ENCODE results near the gene TGFB3.

TGFB3 gene

DNA sequence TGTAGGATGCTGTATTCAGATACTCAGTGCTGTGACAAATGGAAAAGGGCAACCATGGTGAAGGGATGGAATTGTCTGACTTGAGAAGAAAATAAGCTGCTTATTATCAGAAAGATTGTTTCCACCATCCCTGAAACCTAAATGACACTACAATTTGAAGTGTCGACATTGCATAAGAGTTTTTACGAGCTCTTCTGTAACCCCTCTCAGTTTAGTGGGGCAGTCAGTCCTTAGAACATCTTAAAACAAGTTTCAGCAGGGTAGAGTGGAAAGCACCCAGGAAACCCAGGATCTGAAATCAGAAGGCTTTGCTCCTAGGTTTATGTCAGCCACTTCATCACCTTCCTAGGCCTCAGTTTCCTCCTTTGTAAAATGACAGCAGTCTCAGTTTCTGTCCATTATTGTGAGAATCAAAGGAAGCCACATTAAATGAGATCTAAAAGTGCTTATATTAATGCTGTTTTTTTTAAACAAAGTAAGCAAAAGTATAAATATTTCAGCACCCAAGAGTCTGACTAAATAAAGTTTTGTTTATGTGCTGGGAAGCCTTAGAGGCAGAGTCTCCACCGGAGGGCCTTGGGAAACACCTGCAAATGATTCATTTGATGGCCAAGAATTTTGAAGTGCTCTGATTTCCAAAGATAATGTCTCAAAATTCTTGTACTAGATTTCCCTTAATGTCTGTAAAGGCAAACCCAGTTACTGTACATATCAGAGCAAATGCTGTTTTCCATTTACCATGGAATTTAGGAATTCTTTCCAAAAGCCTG, 5.6 kb upstream of the TGFB3 start:
- DNase-seq (ENCODE audit: low read depth), result no peak

- DNase-seq (ENCODE audit: low read depth), result no peak
These were observed 4.6 kb upstream of the TGFB3 start for GRCh38 chr14:75986439-75986765.

DNA sequence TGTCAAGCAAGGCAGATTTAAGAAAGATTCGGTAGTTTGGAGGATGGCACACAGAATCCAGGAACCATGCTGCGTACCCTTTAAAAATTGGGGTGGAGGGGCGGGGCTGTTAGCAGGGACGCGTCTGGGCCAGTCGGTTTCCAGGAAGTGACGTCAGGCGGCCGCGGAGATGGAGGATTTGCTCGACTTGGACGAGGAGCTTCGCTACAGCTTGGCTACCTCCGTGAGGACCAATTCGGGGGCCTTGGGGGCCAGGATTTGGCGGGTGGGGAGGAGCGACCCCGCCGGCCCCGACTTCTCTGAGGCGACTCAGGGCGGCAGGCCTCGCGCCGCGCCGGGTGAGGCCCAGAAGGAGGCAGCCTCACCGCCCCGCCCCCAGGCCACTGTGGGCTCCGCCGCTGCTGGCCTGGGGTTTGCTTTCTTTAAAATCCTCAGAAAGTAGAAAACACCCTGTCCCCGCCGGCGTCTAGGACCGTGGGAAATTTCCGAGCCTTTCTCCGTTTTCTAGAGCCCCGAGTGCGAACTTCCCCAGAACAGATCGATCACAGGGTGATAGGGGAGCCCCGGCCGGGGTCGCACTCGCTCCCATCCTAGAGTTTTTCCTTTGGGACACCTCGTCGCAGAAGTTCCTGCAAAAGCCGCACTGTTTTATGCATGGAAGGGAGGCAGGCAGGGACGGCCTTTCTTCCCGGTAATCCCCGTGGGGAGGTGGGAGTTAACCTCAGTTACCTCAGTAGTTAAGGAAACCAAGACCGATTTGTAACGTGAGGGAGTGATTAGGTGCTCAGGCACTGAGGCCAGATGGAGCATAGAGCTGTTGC, 4.0 kb upstream of the TGFB3 start, which contains the start of gene IFT43:
Gene IFT43 (plus strand): TSS at position 146 of the 821 bp plus-strand sequence. CDS start 24 bp downstream, at position 170.
- peak; percentile 92 for DNase-seq (ENCODE audit: low read depth)

- DNase-seq (ENCODE audit: low read depth), result no peak
These were observed 2.9 kb upstream of the TGFB3 start for GRCh38 chr14:75984674-75985073.

- DNase-seq (ENCODE audit: low read depth), result no peak
These were observed 1.2 kb upstream of the TGFB3 start for GRCh38 chr14:75983019-75983358.

- peak; percentile 61 for DNase-seq (ENCODE audit: low read depth)
These were observed 647 bp upstream of the TGFB3 start for GRCh38 chr14:75982266-75983018.

GRCh38 chr14:75980856-75981255, 939 bp downstream of the TGFB3 start:
- DNase-seq (ENCODE audit: low read depth), result no peak

GRCh38 chr14:75979648-75980565, 1.9 kb downstream of the TGFB3 start:
- no peak for DNase-seq (ENCODE audit: low read depth)

DNA sequence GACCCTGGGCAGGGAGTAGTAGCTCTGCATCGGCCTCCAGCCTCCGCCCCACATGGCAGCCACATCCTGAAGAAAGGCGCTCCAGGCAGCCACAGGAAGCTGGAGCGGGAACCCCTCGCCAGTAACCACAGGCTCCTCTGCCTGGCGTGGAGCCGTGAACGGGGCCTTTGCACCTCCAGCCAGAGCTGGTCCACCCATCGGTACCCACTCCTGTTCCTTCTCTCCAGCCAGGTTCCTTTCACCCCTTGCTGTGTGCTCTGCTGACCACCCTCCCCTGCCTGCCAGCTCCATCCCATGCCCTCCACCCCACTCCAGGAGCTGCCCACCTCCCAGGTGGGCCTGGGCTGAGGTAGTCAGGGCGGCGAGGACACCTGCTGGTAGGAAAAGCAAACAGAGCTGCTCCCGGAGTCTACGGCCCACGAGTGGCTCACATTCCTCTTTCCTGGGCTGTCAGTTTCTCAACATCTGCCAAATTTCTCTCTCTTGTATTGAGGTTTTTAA, 2.7 kb downstream of the TGFB3 start:
- no peak for DNase-seq (ENCODE audit: low read depth)

DNA sequence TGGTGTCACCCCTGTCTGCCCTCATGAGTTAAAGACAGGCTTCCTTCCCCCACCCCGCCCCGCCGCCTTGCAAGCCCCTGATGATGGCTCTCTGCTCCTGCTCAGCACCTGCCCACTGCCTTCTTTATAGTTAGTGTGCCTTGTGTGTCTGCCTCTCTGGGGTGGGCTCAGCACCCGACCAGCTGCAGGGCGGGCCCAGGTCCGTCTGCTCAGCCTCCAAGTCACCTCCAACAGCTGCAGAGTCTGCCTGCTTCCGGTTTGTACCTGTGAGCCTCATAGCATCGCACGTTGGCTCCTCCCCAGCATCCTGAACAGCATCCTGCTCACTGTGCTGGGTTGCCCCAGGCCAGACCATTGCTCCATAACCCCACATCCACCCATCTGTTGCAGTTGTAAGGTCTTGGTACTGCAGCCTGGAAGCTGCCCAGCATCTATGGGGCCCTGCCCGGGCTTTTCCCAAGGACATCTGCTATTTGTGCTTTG, 3.5 kb downstream of the TGFB3 start:
- no peak for DNase-seq (ENCODE audit: low read depth)

DNA sequence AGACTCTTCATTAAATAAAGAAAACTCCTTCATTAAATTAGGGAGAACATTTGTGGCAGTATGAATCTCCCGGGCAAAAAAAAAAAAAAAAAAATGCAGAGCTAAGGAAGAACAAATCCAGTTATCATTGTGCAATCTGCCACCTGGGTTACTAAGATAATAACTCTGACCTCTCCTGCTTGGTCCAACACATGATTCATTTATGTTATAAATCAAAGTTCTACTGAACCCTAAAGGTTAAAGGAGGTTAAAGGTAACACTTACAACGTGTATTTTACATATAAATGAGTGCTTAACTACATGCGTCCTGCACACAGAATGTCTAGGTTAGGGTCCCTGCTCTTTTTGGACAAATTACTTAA, 4.2 kb downstream of the TGFB3 start:
- DNase-seq (ENCODE audit: low read depth), result no peak

DNA sequence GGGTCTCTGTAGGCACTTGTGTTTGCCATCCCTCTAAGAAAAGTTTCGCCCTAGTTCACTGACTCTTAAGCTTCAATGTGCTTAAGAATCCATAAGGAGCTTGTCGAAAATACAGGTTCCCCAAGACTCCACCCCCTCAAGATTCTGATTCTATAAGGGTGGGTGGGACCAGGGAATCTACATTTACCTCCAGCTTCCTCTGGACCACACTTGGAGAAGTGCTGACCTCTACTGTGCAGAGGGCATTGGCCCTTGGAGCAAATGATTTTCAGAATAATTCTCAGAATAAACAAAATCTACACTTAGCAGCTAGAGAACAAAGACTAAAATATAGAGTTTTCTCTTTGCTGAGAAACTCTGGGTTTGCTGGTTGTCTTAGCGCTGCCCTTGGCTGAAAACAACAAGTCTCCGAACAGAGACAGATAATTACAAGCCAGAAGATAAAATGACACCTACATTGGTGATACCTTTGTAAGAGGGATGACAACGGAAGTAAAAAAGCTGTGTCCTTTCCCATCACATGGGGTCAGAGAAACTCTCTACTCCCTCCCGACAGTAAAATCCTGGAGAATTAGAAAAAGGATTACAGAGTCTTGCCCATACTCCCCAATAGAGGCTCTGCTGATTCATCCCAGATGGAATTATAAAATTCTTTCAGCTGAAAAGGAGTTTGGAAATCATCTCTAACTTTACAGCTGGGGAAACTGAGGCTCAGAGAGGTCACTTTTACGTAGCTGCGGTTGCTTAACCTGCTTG, 4.8 kb downstream of the TGFB3 start:
- no peak for DNase-seq (ENCODE audit: low read depth)

DNA sequence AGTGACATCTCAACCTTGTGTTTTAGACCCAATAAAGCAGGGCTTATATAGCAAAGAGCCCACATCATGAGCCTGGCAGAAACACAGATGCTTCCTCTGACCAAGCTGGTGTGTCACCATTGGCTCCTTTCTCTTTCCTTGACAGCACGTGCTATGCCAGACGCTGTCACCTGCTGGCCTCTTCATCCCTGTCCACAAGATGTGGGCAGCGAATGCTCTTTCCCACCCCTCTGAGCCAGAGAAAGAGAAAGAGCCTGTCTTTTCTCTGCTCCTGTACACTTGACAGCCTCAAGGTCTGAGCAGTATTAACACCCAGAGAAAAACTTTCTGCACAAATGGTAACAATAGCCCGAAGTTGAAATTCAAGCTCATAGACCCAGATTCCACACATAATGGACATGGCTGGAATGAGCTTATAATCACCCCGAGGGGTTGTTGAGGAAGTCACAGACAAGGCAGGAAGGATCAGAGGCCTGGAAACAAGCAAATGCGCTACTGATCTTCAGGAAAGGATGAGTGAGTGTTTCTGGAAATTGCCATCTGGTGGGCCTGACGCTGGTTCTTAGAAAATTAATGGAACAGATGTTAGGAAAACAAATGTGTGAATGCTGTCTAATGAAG, 8.9 kb downstream of the TGFB3 start:
- no peak for DNase-seq (ENCODE audit: low read depth)

DNA sequence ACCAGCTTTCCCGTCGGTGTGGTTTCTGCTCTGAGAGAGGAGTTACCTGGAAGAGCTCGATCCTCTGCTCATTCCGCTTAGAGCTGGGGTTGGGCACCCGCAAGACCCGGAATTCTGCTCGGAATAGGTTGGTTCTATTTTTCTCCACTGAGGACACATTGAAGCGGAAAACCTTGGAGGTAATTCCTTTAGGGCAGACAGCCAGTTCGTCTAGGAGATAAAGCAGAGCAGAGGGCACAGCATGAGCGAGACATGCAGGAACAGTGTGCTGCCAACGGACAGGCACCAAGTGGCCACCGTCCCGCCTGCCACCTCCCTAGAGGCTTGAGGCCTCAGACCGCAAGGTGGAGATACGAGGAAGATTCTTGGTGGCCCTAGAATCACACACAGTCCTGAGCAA, 10.3 kb downstream of the TGFB3 start:
- DNase-seq (ENCODE audit: low read depth), result no peak

GRCh38 chr14:75970989-75971388, 10.8 kb downstream of the TGFB3 start:
- no peak for DNase-seq (ENCODE audit: low read depth)

GRCh38 chr14:75969891-75970290, 11.9 kb downstream of the TGFB3 start:
- no peak for DNase-seq (ENCODE audit: low read depth)

GRCh38 chr14:75969126-75969525, 12.7 kb downstream of the TGFB3 start:
- no peak for DNase-seq (ENCODE audit: low read depth)

DNA sequence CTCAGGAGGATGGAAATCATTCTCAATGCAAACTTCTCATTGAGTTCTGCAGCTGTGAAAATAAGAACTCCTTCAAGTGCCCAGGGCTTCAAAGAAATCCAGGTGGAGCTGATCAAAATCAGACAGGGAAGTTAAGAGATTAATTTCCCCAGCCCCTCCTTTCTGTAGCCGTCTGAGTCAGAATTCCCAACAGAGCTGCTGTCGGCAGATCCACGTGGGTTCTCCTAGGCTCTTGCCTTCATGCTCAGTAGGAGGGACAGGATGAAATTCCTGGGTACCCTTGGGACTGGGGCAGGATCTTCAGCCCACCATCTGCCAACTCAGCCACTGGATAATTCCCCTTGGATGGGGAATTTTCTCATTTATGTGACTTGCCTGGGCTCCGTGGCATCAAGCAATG, 13.3 kb downstream of the TGFB3 start:
- DNase-seq (ENCODE audit: low read depth), result no peak

DNA sequence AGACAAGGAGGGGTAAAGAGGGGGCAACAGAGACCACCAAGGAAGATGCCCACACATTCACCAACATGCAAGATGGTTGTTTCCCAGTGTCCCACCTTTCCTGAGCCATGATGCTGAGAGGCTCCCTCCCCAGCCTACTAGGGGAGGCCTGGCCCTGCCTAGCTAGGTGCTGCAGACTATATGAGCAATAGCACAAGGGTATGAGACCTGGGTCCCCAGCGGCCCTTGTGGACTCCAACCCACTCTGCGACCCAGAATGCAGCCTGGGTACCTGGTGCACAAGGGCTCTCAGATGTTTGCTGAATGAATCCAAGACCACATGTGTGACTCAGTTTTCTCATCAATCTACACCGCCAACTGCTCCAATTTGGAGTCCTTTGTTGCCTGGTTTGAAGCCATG, 13.9 kb downstream of the TGFB3 start:
- no peak for DNase-seq (ENCODE audit: low read depth)

DNA sequence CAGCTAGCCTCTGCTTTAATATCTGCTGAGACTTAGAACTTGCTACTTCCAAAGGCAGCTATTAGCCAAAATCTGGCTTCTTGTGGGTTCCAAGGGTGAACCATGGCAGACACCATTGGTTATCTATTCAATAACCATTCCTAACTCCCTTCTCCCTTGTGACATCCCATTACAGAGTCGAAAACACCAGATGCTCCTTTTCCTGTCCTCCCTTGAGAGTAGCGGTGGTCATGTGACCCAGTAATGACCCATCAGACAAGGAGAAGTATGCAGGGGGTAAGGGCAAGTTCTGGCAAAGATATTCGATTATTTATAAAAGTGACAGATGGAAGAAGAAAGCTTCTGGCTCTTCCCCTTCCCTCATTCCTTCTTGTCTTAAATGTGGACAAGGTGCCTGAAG, 20.1 kb downstream of the TGFB3 start:
- no peak for DNase-seq (ENCODE audit: low read depth)
